ENCODE results near the gene LONP1.

The LONP1 gene, protein sequence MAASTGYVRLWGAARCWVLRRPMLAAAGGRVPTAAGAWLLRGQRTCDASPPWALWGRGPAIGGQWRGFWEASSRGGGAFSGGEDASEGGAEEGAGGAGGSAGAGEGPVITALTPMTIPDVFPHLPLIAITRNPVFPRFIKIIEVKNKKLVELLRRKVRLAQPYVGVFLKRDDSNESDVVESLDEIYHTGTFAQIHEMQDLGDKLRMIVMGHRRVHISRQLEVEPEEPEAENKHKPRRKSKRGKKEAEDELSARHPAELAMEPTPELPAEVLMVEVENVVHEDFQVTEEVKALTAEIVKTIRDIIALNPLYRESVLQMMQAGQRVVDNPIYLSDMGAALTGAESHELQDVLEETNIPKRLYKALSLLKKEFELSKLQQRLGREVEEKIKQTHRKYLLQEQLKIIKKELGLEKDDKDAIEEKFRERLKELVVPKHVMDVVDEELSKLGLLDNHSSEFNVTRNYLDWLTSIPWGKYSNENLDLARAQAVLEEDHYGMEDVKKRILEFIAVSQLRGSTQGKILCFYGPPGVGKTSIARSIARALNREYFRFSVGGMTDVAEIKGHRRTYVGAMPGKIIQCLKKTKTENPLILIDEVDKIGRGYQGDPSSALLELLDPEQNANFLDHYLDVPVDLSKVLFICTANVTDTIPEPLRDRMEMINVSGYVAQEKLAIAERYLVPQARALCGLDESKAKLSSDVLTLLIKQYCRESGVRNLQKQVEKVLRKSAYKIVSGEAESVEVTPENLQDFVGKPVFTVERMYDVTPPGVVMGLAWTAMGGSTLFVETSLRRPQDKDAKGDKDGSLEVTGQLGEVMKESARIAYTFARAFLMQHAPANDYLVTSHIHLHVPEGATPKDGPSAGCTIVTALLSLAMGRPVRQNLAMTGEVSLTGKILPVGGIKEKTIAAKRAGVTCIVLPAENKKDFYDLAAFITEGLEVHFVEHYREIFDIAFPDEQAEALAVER

DNA sequence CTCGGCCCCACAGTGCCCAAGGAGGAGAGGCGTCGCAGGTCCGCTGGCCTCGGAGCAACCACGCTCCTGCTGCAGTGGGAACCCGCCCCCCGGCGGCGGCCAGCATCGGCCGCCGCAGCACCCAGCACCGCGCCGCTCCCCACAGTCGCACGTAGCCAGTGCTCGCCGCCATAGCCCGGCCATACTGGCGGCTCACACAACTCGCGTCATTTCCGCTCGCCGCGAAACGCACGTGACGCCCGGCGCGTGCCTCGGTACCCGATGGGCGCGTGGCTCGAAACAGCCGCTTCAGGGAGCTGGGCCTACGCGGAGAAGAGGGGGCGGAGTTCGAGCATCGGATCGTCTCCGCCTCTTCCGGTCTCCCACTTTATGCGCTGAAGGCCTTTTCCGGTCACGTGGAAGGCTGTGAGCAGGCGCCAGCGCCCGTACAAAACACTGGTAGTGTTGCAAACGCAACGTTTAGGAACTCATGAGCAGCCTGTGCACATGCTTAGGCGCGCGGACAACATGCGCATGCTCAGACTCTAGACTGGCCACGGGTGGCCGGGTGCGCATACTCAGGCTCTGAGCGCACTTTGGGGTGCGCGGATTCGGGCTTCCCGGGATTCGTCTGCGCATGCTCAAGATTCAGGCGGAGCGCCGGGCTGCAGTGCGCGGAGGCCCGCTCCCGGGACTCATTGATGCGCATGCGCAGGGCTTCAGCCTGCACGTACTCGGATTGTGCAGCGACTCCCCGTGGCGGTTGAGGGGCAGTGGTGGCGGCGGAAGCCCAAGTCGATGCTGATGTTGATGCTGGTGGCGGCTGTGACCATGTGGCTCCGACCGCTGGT, at the start of gene LONP1, which contains the start of gene CATSPERD:
LONP1 (minus strand) TSS at position 186 of the 830 bp plus-strand sequence; CDS start at position 172, 14 bp downstream.
CATSPERD (plus strand) TSS at position 677 of the 830 bp plus-strand sequence; CDS start at position 778, 101 bp downstream.
- H3K4me1 Mint-ChIP-seq = peaks cover 9% of the 10 kb centered on the region
- no peaks in the 10 kb centered on the region for H3K9me3 Mint-ChIP-seq
- peak within 1 kb of the TSS; percentile 94 to 96 (median 94) for H3K4me3 Mint-ChIP-seq
- H3K27me3 Mint-ChIP-seq (ENCODE audit: low read depth) = no peaks in the 10 kb centered on the region
- H3K36me3 Mint-ChIP-seq (ENCODE audit: low read depth) = peaks cover 9% of the 10 kb centered on the region
- TF ChIP-seq, protein P1, sequence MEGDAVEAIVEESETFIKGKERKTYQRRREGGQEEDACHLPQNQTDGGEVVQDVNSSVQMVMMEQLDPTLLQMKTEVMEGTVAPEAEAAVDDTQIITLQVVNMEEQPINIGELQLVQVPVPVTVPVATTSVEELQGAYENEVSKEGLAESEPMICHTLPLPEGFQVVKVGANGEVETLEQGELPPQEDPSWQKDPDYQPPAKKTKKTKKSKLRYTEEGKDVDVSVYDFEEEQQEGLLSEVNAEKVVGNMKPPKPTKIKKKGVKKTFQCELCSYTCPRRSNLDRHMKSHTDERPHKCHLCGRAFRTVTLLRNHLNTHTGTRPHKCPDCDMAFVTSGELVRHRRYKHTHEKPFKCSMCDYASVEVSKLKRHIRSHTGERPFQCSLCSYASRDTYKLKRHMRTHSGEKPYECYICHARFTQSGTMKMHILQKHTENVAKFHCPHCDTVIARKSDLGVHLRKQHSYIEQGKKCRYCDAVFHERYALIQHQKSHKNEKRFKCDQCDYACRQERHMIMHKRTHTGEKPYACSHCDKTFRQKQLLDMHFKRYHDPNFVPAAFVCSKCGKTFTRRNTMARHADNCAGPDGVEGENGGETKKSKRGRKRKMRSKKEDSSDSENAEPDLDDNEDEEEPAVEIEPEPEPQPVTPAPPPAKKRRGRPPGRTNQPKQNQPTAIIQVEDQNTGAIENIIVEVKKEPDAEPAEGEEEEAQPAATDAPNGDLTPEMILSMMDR (IDR thresholded peaks at IDR 0.05; ENCODE audit: unreplicated experiment in 3 of 3) = peak; percentile 81 to 84 (median 81)
- peak within 1 kb of the TSS; percentile 95 to 99 (median 98) for H3K27ac Mint-ChIP-seq

DNA sequence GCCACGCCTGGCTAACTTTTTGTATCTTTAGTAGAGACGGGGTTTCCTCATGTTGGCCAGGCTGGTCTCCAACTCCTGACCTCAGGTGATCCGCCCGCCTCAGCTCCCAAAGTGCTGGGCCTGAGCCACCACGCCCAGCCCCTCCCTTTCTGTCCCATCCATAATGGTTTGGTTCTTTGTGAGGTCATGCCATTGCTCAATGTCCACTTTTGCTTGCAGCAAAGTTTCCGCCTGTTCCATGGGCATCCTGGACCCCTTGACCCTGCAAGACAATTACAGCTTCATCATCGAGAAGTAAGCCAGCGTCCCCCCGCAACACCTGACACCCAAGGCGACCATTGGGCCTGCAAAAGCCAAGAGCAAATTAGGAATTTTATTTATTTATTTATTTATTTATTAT, 48.0 kb upstream of the LONP1 start:
- H3K27ac Mint-ChIP-seq = no peak overlapping the region
- H3K36me3 Mint-ChIP-seq (ENCODE audit: low read depth) = no peaks in the 10 kb centered on the region
- peaks cover 6% of the 10 kb centered on the region for H3K27me3 Mint-ChIP-seq (ENCODE audit: low read depth)
- no peaks in the 10 kb centered on the region for H3K9me3 Mint-ChIP-seq
- TF ChIP-seq, protein P1 (IDR thresholded peaks at IDR 0.05; ENCODE audit: unreplicated experiment in 3 of 3) = no peak
- no peaks in the 10 kb centered on the region for H3K4me1 Mint-ChIP-seq
- no peak overlapping the region for H3K4me3 Mint-ChIP-seq

DNA sequence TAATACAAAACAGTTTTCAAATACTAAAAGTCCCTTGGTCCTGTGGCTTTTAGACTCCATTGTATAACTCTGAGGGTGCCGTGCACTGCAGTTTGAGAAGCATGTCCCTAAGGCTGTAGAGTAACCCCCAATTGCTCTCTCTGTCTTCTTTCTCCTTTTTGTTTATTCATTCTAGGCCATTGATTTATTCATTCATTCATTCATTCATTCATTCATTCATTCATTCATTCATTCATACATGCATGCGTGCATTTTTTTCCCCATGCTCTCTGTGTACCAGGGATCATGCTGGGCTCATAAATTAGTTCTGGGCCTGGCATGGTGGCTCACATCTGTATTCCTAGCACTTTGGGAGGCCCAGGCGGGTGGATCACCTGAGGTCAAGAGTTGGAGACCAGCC, 45.3 kb upstream of the LONP1 start:
- Mint-ChIP-seq H3K9me3 (no peaks in the 10 kb centered on the region), H3K4me3 (no peak overlapping the region), H3K4me1 (no peaks in the 10 kb centered on the region), H3K27me3 (ENCODE audit: low read depth) (peaks cover 12% of the 10 kb centered on the region), H3K27ac (no peak overlapping the region), H3K36me3 (ENCODE audit: low read depth) (no peaks in the 10 kb centered on the region)
- TF ChIP-seq, protein P1 (IDR thresholded peaks at IDR 0.05; ENCODE audit: unreplicated experiment in 3 of 3) = no peak

DNA sequence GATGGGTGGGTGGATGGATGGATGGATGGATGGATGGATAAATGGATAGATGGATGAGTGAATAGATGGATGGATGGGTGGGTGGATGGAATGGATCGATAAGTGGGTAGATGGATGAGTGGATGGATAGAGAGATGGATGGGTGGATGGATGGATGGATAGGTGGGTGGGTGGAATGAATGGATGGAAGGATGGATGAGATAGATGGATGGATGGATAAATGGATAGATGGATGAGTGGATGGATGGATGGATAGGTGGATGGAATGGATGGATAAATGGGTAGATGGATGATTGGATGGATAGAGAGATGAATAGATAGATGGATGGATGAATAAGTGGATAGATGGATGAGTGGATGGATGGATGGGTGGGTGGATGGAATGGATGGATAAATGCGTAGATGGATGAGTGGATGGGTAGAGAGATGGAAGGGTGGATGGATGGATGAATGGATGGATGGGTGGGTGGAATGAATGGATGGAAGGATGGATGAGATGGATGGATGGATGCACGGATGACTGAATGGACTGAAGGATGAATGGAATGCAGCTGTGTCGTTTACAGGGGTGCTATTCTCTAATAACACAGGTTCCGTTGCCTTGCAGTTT, 42.8 kb upstream of the LONP1 start:
- Mint-ChIP-seq H3K4me3 (no peak overlapping the region), H3K27ac (no peak overlapping the region), H3K9me3 (no peaks in the 10 kb centered on the region), H3K36me3 (ENCODE audit: low read depth) (no peaks in the 10 kb centered on the region), H3K27me3 (ENCODE audit: low read depth) (peaks cover 10% of the 10 kb centered on the region), H3K4me1 (no peaks in the 10 kb centered on the region)
- TF ChIP-seq, protein P1 (IDR thresholded peaks at IDR 0.05; ENCODE audit: unreplicated experiment in 3 of 3) = no peak

DNA sequence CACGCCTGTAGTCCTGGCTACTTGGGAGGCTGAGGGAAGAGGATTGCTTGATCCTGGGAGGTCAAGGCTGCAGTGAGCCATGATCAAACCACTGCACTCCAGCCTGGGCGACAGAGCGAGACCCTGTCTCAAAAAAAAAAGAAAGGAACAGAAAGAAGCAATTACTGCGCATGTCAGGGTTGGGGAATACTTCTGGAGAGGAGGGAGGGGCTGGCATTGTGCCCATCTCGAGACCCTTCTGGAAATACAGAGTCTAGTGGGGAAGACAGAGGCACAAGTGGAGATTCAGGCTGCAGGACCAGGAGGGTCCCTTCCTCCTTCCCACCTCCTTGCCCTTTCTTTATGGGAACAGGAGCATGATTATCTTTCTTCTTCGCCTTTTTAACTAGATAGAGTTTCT, 33.8 kb upstream of the LONP1 start:
- H3K27ac Mint-ChIP-seq = no peak overlapping the region
- H3K9me3 Mint-ChIP-seq = no peaks in the 10 kb centered on the region
- TF ChIP-seq, protein P1 (IDR thresholded peaks at IDR 0.05; ENCODE audit: unreplicated experiment in 3 of 3) = no peak
- H3K4me1 Mint-ChIP-seq = no peaks in the 10 kb centered on the region
- no peaks in the 10 kb centered on the region for H3K27me3 Mint-ChIP-seq (ENCODE audit: low read depth)
- H3K4me3 Mint-ChIP-seq = no peak overlapping the region
- H3K36me3 Mint-ChIP-seq (ENCODE audit: low read depth) = no peaks in the 10 kb centered on the region
